HG03097 (cell line): Measurements from ENCODE around the gene ACADL.

ENCODE experiments used
- ATAC-seq: cut with Tn5 transposase; IDR thresholded peaks from one replicate; pipeline ENCODE4 v1.9.1; 2021; ENCODE audit not compliant: unreplicated experiment, low FRiP score

ACADL gene

GRCh38 chr2:210224941-210225672 lies at the start of gene ACADL:
ACADL (minus strand) TSS chr2:210225447; CDS start chr2:210225263, 184 bp downstream.
- no peak for ATAC-seq

- no peak for ATAC-seq
Measured at GRCh38 chr2:210271300-210271699, 46.1 kb upstream of the ACADL start.

GRCh38 chr2:210269148-210269547 lies 43.9 kb upstream of the ACADL start:
- no peak for ATAC-seq

- ATAC-seq = no peak
Measured at GRCh38 chr2:210268281-210268680, 43.0 kb upstream of the ACADL start.

GRCh38 chr2:210267698-210268097 lies 42.5 kb upstream of the ACADL start:
- ATAC-seq = no peak

GRCh38 chr2:210264282-210264681 lies 39.0 kb upstream of the ACADL start:
- ATAC-seq = no peak

GRCh38 chr2:210263841-210264240 lies 38.6 kb upstream of the ACADL start:
- ATAC-seq = no peak

GRCh38 chr2:210262036-210262435 lies 36.8 kb upstream of the ACADL start:
- no peak for ATAC-seq

GRCh38 chr2:210259687-210260086 lies 34.4 kb upstream of the ACADL start:
- ATAC-seq = no peak

GRCh38 chr2:210252699-210253606 lies 27.7 kb upstream of the ACADL start:
- ATAC-seq = no peak

- ATAC-seq = no peak
Measured at GRCh38 chr2:210250622-210251021, 25.4 kb upstream of the ACADL start.

GRCh38 chr2:210233487-210233886 lies 8.2 kb upstream of the ACADL start:
- ATAC-seq = no peak

- no peak for ATAC-seq
Measured at GRCh38 chr2:210230984-210231383, 5.7 kb upstream of the ACADL start.

- no peak for ATAC-seq
Measured at GRCh38 chr2:210230518-210230917, 5.3 kb upstream of the ACADL start.

GRCh38 chr2:210228586-210228985 lies 3.3 kb upstream of the ACADL start:
- no peak for ATAC-seq

- no peak for ATAC-seq
Measured at GRCh38 chr2:210227290-210228088, 2.2 kb upstream of the ACADL start.

GRCh38 chr2:210226223-210226622 lies 976 bp upstream of the ACADL start:
- ATAC-seq = no peak

- no peak for ATAC-seq
Measured at GRCh38 chr2:210224591-210224940, 681 bp downstream of the ACADL start.

GRCh38 chr2:210215120-210215519 lies 10.1 kb downstream of the ACADL start:
- ATAC-seq = no peak

GRCh38 chr2:210210185-210210584 lies 15.1 kb downstream of the ACADL start:
- ATAC-seq = no peak

GRCh38 chr2:210207929-210208328 lies 17.3 kb downstream of the ACADL start:
- no peak for ATAC-seq
